Stimulated activated CD8-positive, alpha-beta memory T cell treated with anti-CD3 and anti-CD28 coated beads, Interleukin-4, amount 100 ng/mL, for 24 hours (primary cell): ENCODE results near the gene RALGAPA2.
"Not testable (repeated sequence)": the region's sequence is repeated elsewhere in the genome, so short reads cannot be mapped to it uniquely, and the experiment has no call there.

Experiments used
- DNase-seq: peaks from one replicate; pipeline ENCODE4 v3.0.0-alpha.2; 2020; ENCODE audit warnings: low read depth

The RALGAPA2 gene

GRCh38 chr20:20367575-20368417 lies 344.6 kb downstream of the RALGAPA2 start, which contains the start of gene INSM1:
INSM1 (plus strand) TSS chr20:20368104; CDS start chr20:20368268, 164 bp downstream.
- DNase-seq, result no peak

DNA sequence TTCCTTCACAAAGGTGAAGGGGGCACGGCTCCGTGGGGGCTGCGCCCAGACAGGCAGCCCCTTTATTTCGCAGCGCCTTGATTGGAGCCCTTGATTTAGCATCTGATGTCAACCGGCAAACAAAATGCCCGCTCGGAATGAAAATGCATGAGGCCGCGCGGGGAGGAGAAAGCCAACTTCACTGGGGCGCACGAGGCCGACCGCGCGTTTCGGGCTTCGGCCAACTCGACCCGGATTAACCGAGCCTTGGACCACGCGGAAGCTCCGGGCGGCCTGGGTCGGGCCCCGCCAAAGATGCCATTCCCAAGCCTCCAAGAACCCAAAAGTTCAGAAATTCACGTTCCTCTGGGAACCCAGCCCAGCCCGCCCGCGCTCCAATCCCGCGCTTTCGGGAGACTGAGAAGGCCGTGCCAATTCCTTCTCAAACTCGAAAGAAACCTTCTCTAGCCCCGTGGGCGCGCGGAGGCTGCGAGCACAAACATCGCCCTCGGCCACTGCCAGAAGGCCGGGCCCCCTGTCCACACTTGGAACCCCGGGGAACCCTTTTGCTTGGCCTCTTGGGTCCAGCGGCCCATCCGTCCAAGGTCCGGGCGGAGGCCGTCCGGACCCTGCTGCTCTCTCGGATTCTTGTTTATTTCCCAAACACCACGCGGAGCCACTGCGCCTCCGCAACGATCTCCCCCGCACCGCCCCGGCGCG lies 345.4 kb downstream of the RALGAPA2 start:
- DNase-seq, result no peak

GRCh38 chr20:20366551-20366875 lies 345.9 kb downstream of the RALGAPA2 start:
- no peak for DNase-seq

- no peak for DNase-seq
Measured at GRCh38 chr20:20365480-20366161, 346.8 kb downstream of the RALGAPA2 start.

DNA sequence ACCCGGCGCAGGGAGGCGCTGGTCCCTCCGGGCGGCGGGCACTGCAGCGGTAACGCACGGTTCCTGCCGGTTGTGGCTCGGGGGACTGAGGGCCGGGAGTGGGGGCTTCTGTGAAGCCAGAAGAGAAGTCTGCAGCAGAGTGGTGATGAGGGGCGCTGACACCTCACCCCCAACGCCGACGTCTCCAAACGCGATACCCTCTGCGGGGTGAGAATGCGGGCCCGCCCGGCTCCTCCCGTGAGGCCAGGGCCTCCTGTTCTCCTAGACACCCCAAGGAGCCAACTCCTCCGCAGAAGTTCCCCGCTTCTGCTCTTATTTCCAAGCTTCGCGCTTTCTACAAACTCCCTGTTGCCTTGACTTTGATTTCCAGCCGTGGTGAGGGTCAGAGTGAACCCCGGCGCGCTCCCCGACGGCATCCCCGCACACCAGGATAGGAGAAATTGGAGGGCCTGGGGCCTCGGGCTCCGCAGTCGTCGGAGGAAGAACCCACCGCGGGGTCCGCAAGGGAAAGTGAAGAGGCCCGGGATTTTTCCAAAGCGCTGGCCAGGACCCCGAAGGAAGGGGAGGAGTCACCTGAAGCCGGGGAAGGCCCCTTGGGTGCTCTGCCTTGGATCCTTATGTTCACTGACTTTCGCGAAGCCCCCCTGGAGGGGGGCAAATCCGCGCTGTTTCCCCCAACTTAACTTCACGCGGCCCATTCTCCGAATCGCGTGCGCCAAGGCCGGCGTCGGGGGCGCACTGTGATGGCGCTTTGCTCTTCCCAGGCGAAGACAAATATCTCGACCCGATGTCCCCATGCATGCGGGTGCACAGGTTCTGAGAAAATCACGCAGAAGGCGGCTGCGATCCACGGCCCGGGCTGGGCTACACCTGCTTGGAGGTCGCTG lies 347.6 kb downstream of the RALGAPA2 start:
- no peak for DNase-seq

DNA sequence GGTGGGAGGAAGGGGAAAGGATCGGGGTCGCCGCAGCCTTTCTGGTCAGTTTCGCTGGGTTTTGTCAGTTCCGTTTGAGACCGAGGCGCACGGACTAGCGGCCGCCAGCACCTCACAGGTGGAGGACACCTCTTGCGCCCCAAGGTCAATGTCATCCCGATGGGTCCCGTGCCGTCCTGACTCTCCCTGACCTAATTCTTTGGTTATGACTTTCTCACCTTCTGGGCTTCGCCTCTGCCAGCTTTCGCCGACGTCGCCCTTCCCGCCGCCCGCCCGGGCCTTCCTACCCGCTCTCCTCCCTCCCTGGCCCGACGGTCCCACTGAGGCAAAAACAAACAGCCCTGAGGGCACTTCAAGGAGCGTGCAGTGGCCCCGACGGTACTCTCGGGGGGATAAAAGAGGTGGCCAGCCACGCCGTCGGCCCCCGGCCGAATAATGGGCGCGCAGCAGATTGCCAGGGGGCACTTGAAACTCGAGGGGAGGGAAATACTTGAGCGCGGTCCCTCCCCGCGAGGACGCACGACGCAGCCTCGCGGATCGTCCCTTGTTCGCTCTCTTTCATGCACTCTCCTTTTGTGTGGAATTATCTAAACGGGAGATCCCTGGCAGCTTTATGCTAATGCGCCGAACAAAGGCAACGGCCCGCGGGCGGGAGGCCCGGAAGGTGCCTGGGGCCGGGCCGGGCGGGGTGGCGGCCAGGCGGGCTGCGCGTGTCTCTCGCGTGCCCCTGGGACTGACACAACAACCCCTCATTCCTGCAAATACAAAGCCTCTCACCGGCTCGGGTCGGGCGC lies 348.4 kb downstream of the RALGAPA2 start:
- no peak for DNase-seq

- no peak for DNase-seq
Measured at GRCh38 chr20:20363434-20363798, 349.0 kb downstream of the RALGAPA2 start.

DNA sequence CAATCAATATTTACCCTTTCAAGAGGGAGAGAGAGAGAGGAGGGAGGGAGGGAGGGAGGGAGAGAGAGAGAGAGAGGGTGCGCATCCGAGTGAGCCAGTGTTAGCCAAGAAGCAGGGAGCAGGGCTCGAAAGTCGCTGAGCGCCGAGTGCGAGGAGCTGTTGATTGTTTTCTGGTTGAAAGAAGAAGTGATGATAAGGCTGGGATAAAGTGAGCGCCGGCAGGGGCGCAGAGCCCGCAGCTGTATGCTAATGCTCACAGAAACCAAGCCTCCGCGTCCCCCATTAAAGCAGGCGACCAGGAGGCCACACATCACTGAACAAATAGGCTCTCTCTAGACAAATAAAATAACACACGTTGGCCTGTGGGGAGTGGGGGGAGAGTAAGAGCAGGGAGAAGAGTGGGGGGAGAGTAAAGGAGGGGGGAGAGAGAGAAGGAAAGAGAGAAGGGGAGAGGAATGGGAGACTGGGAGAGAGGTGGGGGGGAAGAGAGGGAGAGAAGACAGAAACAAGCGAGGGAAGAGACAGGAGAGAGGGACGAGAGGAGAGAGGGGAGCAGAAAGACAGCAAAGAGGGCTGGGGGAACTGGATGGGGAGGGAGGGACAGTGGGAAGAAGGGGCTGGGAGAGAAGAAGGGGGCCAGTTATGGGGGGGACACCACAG lies 349.5 kb downstream of the RALGAPA2 start:
- DNase-seq, result no peak

DNA sequence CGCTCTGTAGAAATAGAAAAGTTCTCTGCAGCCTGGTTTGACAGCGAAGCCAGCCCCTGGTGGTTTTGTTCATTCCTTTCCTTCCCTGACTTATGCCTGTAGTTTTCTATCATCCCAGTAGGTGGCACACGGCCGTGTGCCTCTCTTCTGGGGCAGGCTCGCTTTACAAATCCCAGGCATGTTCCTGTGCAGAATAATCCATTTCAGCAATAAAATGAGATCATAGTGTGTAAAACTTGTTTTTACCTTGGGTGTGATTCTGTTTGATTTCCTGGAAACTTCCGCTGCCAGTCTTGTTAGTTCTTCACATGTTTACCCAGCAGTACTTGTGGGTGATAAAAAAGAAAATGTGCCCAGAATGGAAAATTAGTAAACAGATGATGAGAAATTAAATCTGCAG lies 352.0 kb downstream of the RALGAPA2 start:
- DNase-seq, result no peak

GRCh38 chr20:20359628-20360027 lies 352.8 kb downstream of the RALGAPA2 start:
- DNase-seq, result no peak

DNA sequence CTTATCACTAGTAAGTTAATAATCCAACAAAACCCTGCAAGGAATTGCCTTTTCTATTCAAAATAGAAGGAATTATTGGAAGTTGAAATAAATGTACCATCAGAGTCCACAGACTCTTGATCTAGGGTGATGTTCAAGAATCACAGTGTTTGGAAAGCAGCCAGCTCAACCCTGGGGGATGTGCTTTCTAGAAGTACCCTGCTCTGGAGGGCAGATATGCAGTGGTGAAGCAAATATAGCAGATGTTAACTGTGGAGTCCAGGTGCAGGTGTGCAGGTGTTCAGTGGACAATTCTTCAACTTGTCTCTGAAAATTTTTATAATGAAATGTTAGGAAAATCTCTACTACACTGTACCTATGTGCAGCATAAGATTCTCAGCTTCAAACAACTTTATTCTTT lies 353.6 kb downstream of the RALGAPA2 start:
- DNase-seq, result no peak

- DNase-seq, result not testable (repeated sequence)
Measured at GRCh38 chr20:20355503-20355902, 356.9 kb downstream of the RALGAPA2 start.

DNA sequence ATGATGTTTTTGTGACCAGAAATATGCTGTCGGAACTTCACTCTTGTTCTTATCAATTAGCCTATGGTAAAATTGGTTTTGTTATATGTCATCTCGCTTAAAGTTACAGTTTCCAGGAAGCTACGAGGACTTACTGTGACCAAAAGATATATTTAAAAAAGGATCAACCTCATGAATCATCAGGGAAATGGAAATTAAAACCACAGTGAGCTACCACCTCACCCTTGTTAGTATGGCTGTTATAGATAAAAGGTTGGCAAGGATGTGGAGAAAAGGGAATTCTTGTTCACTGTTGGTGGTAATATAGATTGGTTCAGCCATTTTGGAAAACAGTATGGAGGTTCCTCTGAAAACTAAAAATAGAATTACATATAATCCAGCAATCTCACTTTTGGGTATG lies 358.9 kb downstream of the RALGAPA2 start:
- DNase-seq, result no peak

DNA sequence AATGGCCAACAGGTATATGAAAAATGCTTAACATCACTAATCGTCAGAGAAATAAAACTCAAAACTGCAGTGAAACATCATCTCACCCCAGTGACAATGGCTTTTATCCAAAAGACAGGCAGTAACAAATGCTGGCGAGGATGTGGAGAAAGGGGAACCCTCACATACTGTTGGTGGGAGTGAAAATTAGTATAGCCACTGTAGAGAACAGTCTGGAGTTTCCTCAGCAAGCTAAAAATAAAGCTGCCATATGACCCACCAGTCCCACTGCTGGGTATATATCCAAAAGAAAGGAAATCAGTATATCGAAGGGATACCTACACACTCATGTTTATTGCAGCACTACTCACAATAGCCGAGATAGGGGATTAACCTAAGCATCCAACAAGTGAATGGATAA lies 368.0 kb downstream of the RALGAPA2 start:
- DNase-seq, result no peak

DNA sequence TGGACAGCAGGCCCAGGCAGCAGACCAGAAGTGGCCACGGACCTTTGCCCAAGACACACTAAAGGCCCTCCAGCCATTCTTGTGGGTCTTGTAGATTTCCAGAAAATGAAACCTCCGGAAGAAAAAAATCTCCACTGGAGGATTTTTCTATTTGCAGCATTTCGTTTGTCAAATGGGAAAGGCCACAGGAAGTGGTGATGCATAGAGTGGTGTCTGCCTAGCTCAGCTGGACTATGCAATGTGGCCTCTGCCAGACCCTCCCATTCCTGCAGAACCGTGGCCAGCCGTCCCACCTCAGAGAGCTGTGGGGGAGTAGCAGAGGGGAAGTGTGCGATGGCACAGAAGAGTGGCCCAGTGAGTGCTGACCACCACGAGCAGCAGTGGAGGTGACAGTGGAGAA lies 368.5 kb downstream of the RALGAPA2 start:
- DNase-seq, result no peak
